ENCODE data around the gene EFNA5.

The EFNA5 gene

GRCh38 chr5:107484281-107484680 is 186.5 kb downstream of the EFNA5 start:
- no peak for DNase-seq

GRCh38 chr5:107483231-107484024 is 187.3 kb downstream of the EFNA5 start:
- DNase-seq, result no peak
- intact Hi-C loops (cut with DNase I), result no loop called here

More at GRCh38 chr5:107484281-107484680, 186.5 kb downstream of the EFNA5 start:
- intact Hi-C loops (cut with DNase I), result no loop called here

GRCh38 chr5:107478068-107478641 is 192.6 kb downstream of the EFNA5 start:
- no peak for DNase-seq
- intact Hi-C loops (cut with DNase I), result no loop called here

- intact Hi-C loops (cut with DNase I), result no loop called here
- no peak for DNase-seq
These were observed 193.2 kb downstream of the EFNA5 start for GRCh38 chr5:107477492-107477891.

- no peak for DNase-seq
- intact Hi-C loops (cut with DNase I), result no loop called here
These were observed 194.0 kb downstream of the EFNA5 start for GRCh38 chr5:107476783-107477182.

GRCh38 chr5:107474716-107475489 is 195.8 kb downstream of the EFNA5 start:
- no peak for DNase-seq
- intact Hi-C loops (cut with DNase I), result no loop called here

GRCh38 chr5:107474361-107474715 is 196.4 kb downstream of the EFNA5 start:
- intact Hi-C loops (cut with DNase I), result no loop called here

GRCh38 chr5:107472620-107473064 is 198.1 kb downstream of the EFNA5 start:
- intact Hi-C loops (cut with DNase I), result no loop called here
- DNase-seq, result no peak

More at GRCh38 chr5:107474361-107474715, 196.4 kb downstream of the EFNA5 start:
- no peak for DNase-seq

GRCh38 chr5:107470295-107470582 is 200.5 kb downstream of the EFNA5 start:
- no peak for DNase-seq
- intact Hi-C loops (cut with DNase I), result no loop called here

- intact Hi-C loops (cut with DNase I), result no loop called here
- no peak for DNase-seq
These were observed 201.0 kb downstream of the EFNA5 start for GRCh38 chr5:107469485-107470294.

- intact Hi-C loops (cut with DNase I), result no loop called here
- no peak for DNase-seq
These were observed 201.7 kb downstream of the EFNA5 start for GRCh38 chr5:107469064-107469463.

GRCh38 chr5:107468276-107468675 is 202.5 kb downstream of the EFNA5 start:
- no peak for DNase-seq

GRCh38 chr5:107467137-107467932 is 203.4 kb downstream of the EFNA5 start:
- intact Hi-C loops (cut with DNase I), result no loop called here
- DNase-seq, result no peak

More at GRCh38 chr5:107468276-107468675, 202.5 kb downstream of the EFNA5 start:
- intact Hi-C loops (cut with DNase I), result no loop called here

- intact Hi-C loops (cut with DNase I), result no loop called here
- peak in 41 of 42 donors; percentile 20 to 86 (median 54) for DNase-seq
These were observed 204.4 kb downstream of the EFNA5 start for GRCh38 chr5:107466233-107466769.

GRCh38 chr5:107464876-107465275 is 205.9 kb downstream of the EFNA5 start:
- intact Hi-C loops (cut with DNase I), result no loop called here
- DNase-seq, result no peak

GRCh38 chr5:107464416-107464815 is 206.3 kb downstream of the EFNA5 start:
- intact Hi-C loops (cut with DNase I), result no loop called here
- DNase-seq, result no peak

GRCh38 chr5:107463731-107464130 is 207.0 kb downstream of the EFNA5 start:
- intact Hi-C loops (cut with DNase I), result no loop called here
- no peak for DNase-seq

- DNase-seq, result no peak
- intact Hi-C loops (cut with DNase I), result no loop called here
These were observed 209.0 kb downstream of the EFNA5 start for GRCh38 chr5:107461770-107462169.

All from head of caudate nucleus (tissue), 42 donors.